GM12892 (cell line): ENCODE measurements around the gene GPR3.

Experiments used
- POLR2A ChIP-seq: IDR thresholded peaks from 2 replicates; pipeline ENCODE4 v1.6.1; 2011; ENCODE audit warnings: low read depth, low read length, control low read depth
- POLR2AphosphoS5 ChIP-seq: IDR thresholded peaks from 2 replicates; pipeline ENCODE4 v1.6.1; 2011; ENCODE audit warnings: low read depth, low read length, control low read depth
- TAF1 ChIP-seq: IDR thresholded peaks from 2 replicates; pipeline ENCODE4 v1.6.1; 2011; ENCODE audit warnings: low read depth, mild to moderate bottlenecking, control low read depth, low read length, borderline replicate concordance

DNA sequence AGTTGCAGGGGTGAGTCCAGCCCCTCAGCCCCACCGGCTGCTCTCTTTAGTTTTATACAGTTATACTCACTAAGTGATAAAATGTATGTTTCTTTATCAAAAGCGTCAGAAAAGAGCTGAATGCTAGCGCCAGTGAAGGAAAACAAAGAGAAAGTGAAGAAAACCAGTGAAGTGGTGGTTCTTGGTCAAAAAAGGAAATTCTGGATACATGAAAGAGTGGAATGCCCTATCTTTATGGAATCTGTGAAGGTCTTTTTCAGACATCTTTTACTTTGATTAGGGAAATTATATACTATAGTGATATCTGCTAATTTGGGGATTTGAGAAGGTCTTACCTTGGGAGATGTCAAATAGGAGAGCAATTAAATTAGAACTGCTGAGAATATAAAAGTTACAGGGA lies 41.3 kb downstream of the GPR3 start:
- TF ChIP-seq POLR2A (no peak), TAF1 (no peak), POLR2AphosphoS5 (no peak)
